ENCODE results near the gene FAM131C. TPM values are rescaled to one million over a fixed set of nuclear protein-coding genes. Genes with fewer than 3 reads are reported as not detected.
"Not testable (repeated sequence)": the region's sequence is repeated elsewhere in the genome, so short reads cannot be mapped to it uniquely, and the experiment has no call there.

The FAM131C gene
- total RNA-seq, 2 experiments from 2014 or later = 0.33 TPM; not detected in 1

- CTCF ChIA-PET = interaction anchor here (1.0 to 4.1 kb wide), 4 partner anchors 8 to 262 kb away, joined by 3 to 25 read pairs (median 4); no protein-coding TSS in a partner anchor
- H3K27me3 Mint-ChIP-seq = peaks cover 5% of the 10 kb centered on the region
- H3K4me1 Mint-ChIP-seq (ENCODE audit: low read depth) = peaks cover 6% of the 10 kb centered on the region
- intact Hi-C loops (cut with micrococcal nuclease) = no loop called here
- H3K27ac Mint-ChIP-seq = no peak overlapping the region
- no peak for DNase-seq
- no peaks in the 10 kb centered on the region for H3K9me3 Mint-ChIP-seq
- H3K36me3 Mint-ChIP-seq = no peaks in the 10 kb centered on the region
- POLR2A ChIA-PET = no interaction called here
- H3K4me3 Mint-ChIP-seq = no peak overlapping the region
These were observed 19.5 kb downstream of the FAM131C start for GRCh38 chr1:16053781-16054502.

- H3K4me1 Mint-ChIP-seq (ENCODE audit: low read depth); intact Hi-C loops (cut with micrococcal nuclease); H3K9me3 Mint-ChIP-seq; H3K27ac Mint-ChIP-seq; H3K36me3 Mint-ChIP-seq; DNase-seq; POLR2A ChIA-PET; H3K4me3 Mint-ChIP-seq; H3K27me3 Mint-ChIP-seq: not testable (repeated sequence)
- CTCF ChIA-PET = interaction anchor here (2.0 kb wide), 1 partner anchor 260 kb away, joined by 5 read pairs; no protein-coding TSS in a partner anchor
These were observed 21.5 kb downstream of the FAM131C start for GRCh38 chr1:16051949-16052348.

GRCh38 chr1:16051039-16051438 lies 22.4 kb downstream of the FAM131C start:
- Mint-ChIP-seq H3K4me3 (no peak overlapping the region), H3K36me3 (no peaks in the 10 kb centered on the region), H3K27me3 (peaks cover 8% of the 10 kb centered on the region), H3K9me3 (no peaks in the 10 kb centered on the region), H3K4me1 (ENCODE audit: low read depth) (peaks cover 4% of the 10 kb centered on the region), H3K27ac (no peak overlapping the region)
- ChIA-PET POLR2A (no interaction called here), CTCF (interaction anchor here (2.0 kb wide), 1 partner anchor 260 kb away, joined by 5 read pairs; no protein-coding TSS in a partner anchor)
- no peak for DNase-seq
- intact Hi-C loops (cut with micrococcal nuclease) = no loop called here

- no peak for DNase-seq
- ChIA-PET CTCF (interaction anchor here (0.6 to 2.0 kb wide), 2 partner anchors 259 to 469 kb away, joined by 3 to 5 read pairs; no protein-coding TSS in a partner anchor), POLR2A (no interaction called here)
- H3K27me3 Mint-ChIP-seq = peaks cover 8% of the 10 kb centered on the region
- H3K9me3 Mint-ChIP-seq = no peaks in the 10 kb centered on the region
- H3K4me3 Mint-ChIP-seq = no peak overlapping the region
- H3K36me3 Mint-ChIP-seq = no peaks in the 10 kb centered on the region
- H3K27ac Mint-ChIP-seq = no peak overlapping the region
- intact Hi-C loops (cut with micrococcal nuclease) = loop anchor here (1.0 kb wide), 1 partner anchor 9 kb away; no protein-coding TSS in a partner anchor
- no peaks in the 10 kb centered on the region for H3K4me1 Mint-ChIP-seq (ENCODE audit: low read depth)
These were observed 23.1 kb downstream of the FAM131C start for GRCh38 chr1:16050328-16050727.

- Mint-ChIP-seq H3K27ac (no peak overlapping the region), H3K36me3 (no peaks in the 10 kb centered on the region), H3K9me3 (no peaks in the 10 kb centered on the region), H3K4me1 (ENCODE audit: low read depth) (no peaks in the 10 kb centered on the region), H3K27me3 (peaks cover 8% of the 10 kb centered on the region), H3K4me3 (no peak overlapping the region)
- ChIA-PET CTCF (no interaction called here), POLR2A (no interaction called here)
- DNase-seq = peak; percentile 37
- intact Hi-C loops (cut with micrococcal nuclease) = no loop called here
These were observed 24.8 kb downstream of the FAM131C start for GRCh38 chr1:16048573-16049189.

- POLR2A ChIA-PET = no interaction called here
- DNase-seq = no peak
- Mint-ChIP-seq H3K27ac (no peak overlapping the region), H3K4me1 (ENCODE audit: low read depth) (no peaks in the 10 kb centered on the region), H3K36me3 (no peaks in the 10 kb centered on the region), H3K27me3 (peaks cover 11% of the 10 kb centered on the region), H3K9me3 (no peaks in the 10 kb centered on the region), H3K4me3 (no peak overlapping the region)
- intact Hi-C loops (cut with micrococcal nuclease) = no loop called here
- CTCF ChIA-PET = interaction anchor here (1.1 kb wide), 1 partner anchor 256 kb away, joined by 4 read pairs; no protein-coding TSS in a partner anchor
These were observed 25.5 kb downstream of the FAM131C start for GRCh38 chr1:16047791-16048475.

GRCh38 chr1:16046842-16047241 lies 26.6 kb downstream of the FAM131C start:
- ChIA-PET CTCF (interaction anchor here (0.9 to 1.1 kb wide), 2 partner anchors 9 to 255 kb away, joined by 3 to 4 read pairs; no protein-coding TSS in a partner anchor), POLR2A (no interaction called here)
- Mint-ChIP-seq H3K36me3 (no peaks in the 10 kb centered on the region), H3K27me3 (peaks cover 11% of the 10 kb centered on the region), H3K27ac (no peak overlapping the region), H3K4me3 (no peak overlapping the region), H3K4me1 (ENCODE audit: low read depth) (no peaks in the 10 kb centered on the region), H3K9me3 (no peaks in the 10 kb centered on the region)
- intact Hi-C loops (cut with micrococcal nuclease) = no loop called here
- no peak for DNase-seq

- no peaks in the 10 kb centered on the region for H3K36me3 Mint-ChIP-seq
- ChIA-PET CTCF (interaction anchor here (1.0 to 1.1 kb wide), 2 partner anchors 29 to 36 kb away, joined by 3 read pairs; no protein-coding TSS in a partner anchor), POLR2A (no interaction called here)
- H3K9me3 Mint-ChIP-seq = no peaks in the 10 kb centered on the region
- H3K4me3 Mint-ChIP-seq = no peak overlapping the region
- intact Hi-C loops (cut with micrococcal nuclease) = no loop called here
- H3K4me1 Mint-ChIP-seq (ENCODE audit: low read depth) = no peaks in the 10 kb centered on the region
- peaks cover 7% of the 10 kb centered on the region for H3K27me3 Mint-ChIP-seq
- H3K27ac Mint-ChIP-seq = no peak overlapping the region
- DNase-seq = no peak
These were observed 29.5 kb downstream of the FAM131C start for GRCh38 chr1:16043950-16044349.

- H3K4me1 Mint-ChIP-seq (ENCODE audit: low read depth) = no peaks in the 10 kb centered on the region
- CTCF ChIA-PET = interaction anchor here (1.0 kb wide), 1 partner anchor 29 kb away, joined by 3 read pairs; no protein-coding TSS in a partner anchor
These were observed 29.9 kb downstream of the FAM131C start, which contains the start of gene CLCNKB for GRCh38 chr1:16043521-16043920. TSS of gene CLCNKB (plus strand) at chr1:16043782. CDS start at chr1:16044493, 711 bp downstream.

GRCh38 chr1:16042654-16043053 lies 30.8 kb downstream of the FAM131C start:
- DNase-seq; intact Hi-C loops (cut with micrococcal nuclease); H3K4me1 Mint-ChIP-seq (ENCODE audit: low read depth); CTCF ChIA-PET; H3K4me3 Mint-ChIP-seq; H3K9me3 Mint-ChIP-seq; H3K27me3 Mint-ChIP-seq; POLR2A ChIA-PET; H3K36me3 Mint-ChIP-seq; H3K27ac Mint-ChIP-seq: not testable (repeated sequence)

More at GRCh38 chr1:16043521-16043920, 29.9 kb downstream of the FAM131C start, which contains the start of gene CLCNKB:
- intact Hi-C loops (cut with micrococcal nuclease) = no loop called here
- no peak for DNase-seq
- POLR2A ChIA-PET = no interaction called here
- Mint-ChIP-seq H3K9me3 (no peaks in the 10 kb centered on the region), H3K27me3 (peaks cover 7% of the 10 kb centered on the region), H3K36me3 (no peaks in the 10 kb centered on the region), H3K4me3 (no peak within 1 kb of the TSS), H3K27ac (no peak within 1 kb of the TSS)

- Mint-ChIP-seq H3K27me3 (peaks cover 4% of the 10 kb centered on the region), H3K4me1 (ENCODE audit: low read depth) (no peaks in the 10 kb centered on the region), H3K27ac (no peak overlapping the region), H3K4me3 (no peak overlapping the region), H3K36me3 (no peaks in the 10 kb centered on the region), H3K9me3 (no peaks in the 10 kb centered on the region)
- DNase-seq = no peak
- intact Hi-C loops (cut with micrococcal nuclease) = no loop called here
- ChIA-PET CTCF (interaction anchor here (1.5 kb wide), 1 partner anchor 250 kb away, joined by 6 read pairs; no protein-coding TSS in a partner anchor), POLR2A (no interaction called here)
These were observed 31.4 kb downstream of the FAM131C start for GRCh38 chr1:16042096-16042495.

GRCh38 chr1:16041200-16041599 lies 32.3 kb downstream of the FAM131C start:
- Mint-ChIP-seq H3K4me1 (ENCODE audit: low read depth) (no peaks in the 10 kb centered on the region), H3K27ac (no peak overlapping the region), H3K4me3 (no peak overlapping the region), H3K27me3 (peaks cover 4% of the 10 kb centered on the region), H3K9me3 (no peaks in the 10 kb centered on the region), H3K36me3 (no peaks in the 10 kb centered on the region)
- CTCF ChIA-PET = interaction anchor here (1.5 kb wide), 1 partner anchor 249 kb away, joined by 6 read pairs; no protein-coding TSS in a partner anchor
- intact Hi-C loops (cut with micrococcal nuclease) = no loop called here
- POLR2A ChIA-PET = no interaction called here
- no peak for DNase-seq

Measured in activated CD4-positive, alpha-beta memory T cell treated with anti-CD3 and anti-CD28 coated beads for 36 hours (primary cell).